NCI-H526 (cell line): ENCODE results near the gene CYTH2.
"Not testable (repeated sequence)": the region's sequence is repeated elsewhere in the genome, so short reads cannot be mapped to it uniquely, and the experiment has no call there.

Experiments used
- DNase-seq, 2 experiments: peaks; one replicate each; lab custom pipeline; 2025; lab: John Stamatoyannopoulos, UW

Gene CYTH2

DNA sequence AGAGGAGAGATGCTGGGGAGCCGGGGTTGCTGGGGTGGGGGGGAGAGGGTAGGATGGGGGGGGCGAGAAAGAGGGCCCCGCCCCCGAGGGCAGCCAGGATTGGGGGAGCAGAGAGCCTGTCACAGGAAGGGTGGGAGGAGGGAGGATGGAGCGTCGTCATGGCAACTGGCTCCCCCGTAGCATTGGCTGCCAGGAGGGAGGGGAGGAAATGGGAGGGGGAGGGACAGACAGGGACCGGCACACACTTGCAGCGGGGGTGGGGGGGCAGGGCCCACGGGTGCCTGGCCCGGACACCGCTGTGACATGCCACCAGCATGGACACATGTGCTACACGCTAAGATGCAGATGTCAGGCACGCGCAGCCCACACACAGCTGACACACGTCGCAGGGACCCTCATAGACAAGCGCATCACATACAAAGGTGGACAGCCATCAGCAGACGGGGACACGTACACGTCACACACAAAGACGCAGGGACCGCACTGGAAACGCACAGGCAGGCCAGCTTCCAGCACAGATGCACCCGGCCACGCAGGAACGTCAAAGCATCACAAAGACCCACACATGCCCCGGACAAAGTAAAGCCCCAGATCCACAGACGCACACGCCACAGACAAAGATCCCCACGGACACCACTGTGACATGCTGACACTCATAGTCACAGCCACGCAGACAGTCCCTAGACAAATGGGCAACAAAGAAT is 42.8 kb downstream of the CYTH2 start, which contains the start of gene LMTK3:
Gene LMTK3, minus strand, starts transcription at position 36 of the 704 bp plus-strand sequence. CDS start 259 bp downstream, outside the sequence.
- peak in 1 of 2 experiments; percentile 31 for DNase-seq

GRCh38 chr19:48512504-48513288 is 43.5 kb downstream of the CYTH2 start:
- no peak for DNase-seq

DNA sequence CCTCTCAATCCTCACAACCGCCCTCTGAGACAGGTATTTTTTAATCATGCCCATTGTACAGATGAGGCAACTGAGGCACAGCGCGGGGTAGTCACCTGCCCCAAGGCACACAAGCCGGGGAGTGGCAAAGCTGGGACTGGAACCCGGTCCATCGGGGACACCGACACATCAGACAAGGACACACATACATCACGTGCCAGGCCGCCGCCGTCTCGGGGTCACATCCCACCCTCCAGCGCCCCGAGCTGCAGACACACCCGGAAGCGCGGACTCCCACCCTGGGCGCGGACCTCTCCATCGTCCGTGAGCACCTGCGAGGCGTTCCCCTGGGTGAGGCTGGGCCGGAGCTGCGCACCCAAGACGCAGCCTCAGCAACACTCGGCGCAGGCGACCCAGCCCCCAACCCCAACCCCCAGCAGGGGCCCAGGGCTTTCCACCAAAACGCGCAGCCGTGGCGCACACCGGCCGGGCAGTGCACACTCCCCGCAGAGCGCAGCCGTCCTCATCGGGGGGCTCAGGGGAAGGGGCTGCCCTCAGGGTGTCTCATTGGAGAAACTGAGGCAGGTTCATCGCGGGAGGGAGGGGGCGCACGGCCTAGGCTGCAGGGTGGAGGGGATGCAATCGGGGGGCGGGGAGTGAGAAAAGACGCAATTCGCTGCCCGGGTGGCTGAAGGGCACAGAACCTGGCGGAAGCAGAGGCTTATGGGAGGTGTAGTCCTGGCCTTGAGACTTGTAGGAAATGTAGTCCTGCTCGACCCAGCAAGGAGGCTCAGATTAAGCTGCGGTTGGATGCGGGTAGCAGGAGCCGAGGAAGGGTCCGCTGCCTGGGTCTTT is 44.3 kb downstream of the CYTH2 start:
- DNase-seq, result peak; percentile 62 to 83

DNA sequence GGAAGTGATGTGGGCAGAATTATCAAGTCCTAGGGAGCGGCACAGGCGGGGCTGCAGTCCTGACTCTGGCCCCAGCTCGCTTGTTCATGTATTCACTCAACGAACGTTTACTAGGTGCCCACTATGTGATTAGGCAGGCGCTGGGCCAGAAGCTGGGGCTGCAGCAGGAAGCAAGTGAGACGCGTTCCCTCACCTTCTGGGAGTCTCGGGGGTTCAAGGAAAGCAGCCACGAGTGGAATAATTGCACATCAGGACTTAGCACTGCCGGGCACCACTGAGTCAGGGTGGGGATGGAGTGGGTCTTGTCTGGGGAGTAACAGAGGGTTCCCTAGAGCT is 44.9 kb downstream of the CYTH2 start:
- no peak for DNase-seq

- DNase-seq, result no peak
These were observed 47.4 kb downstream of the CYTH2 start for GRCh38 chr19:48516536-48516935.

GRCh38 chr19:48518207-48518606 is 49.0 kb downstream of the CYTH2 start:
- no peak for DNase-seq

- DNase-seq, result not testable (repeated sequence)
These were observed 50.3 kb downstream of the CYTH2 start for GRCh38 chr19:48519426-48519825.

- DNase-seq, result no peak
These were observed 51.0 kb downstream of the CYTH2 start for GRCh38 chr19:48520134-48520533.

GRCh38 chr19:48524221-48524620 is 55.1 kb downstream of the CYTH2 start:
- DNase-seq, result no peak

DNA sequence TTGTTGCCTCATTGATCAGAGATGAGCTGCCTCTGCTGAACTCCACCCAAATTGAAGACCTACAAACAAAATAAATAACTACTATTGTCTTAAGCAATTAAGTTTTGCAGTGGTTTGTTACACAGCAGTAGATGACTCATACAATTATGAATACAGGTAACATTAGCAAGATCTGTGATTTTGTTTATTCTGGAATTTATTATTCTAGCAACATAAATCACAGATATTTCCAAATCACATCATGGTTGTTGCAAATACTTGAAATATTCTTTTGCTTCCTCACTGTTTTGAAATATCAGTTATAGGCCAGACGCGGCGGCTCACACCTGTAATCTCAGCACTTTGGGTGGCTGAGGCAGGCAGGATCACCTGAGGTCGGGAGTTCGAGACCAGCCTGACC is 55.6 kb downstream of the CYTH2 start:
- no peak for DNase-seq

GRCh38 chr19:48529156-48529555 is 60.0 kb downstream of the CYTH2 start:
- no peak for DNase-seq

DNA sequence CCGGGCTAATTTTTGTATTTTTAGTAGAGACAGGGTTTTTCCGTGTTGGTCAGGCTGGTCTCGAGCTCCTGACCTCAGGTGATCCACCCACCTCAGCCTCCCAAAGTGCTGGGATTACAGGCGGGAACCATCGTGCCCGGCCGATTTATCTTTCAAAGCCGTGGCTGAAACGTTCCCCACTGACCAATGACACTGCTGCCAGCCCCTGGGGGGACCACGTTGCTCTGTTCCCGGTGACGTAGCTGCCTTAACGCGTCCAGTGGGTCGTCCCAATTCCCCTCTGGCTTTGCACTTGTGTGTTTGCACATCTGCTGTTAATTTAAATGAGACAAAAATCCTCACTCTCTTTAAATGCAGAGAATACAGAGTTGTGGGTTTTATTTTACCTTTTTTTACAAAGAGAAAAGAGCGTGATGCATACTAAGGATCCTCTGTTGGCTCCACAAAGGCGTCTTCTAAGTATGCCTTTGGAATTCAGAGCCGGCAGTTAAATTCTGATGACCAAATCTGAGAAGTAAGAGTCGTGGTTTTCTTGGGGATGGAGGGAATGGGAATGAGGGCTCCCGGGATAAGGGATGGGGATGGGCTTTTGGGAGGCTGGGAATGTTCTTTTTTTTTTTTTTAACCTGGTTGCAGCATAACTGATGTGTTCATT is 61.0 kb downstream of the CYTH2 start:
- no peak for DNase-seq

DNA sequence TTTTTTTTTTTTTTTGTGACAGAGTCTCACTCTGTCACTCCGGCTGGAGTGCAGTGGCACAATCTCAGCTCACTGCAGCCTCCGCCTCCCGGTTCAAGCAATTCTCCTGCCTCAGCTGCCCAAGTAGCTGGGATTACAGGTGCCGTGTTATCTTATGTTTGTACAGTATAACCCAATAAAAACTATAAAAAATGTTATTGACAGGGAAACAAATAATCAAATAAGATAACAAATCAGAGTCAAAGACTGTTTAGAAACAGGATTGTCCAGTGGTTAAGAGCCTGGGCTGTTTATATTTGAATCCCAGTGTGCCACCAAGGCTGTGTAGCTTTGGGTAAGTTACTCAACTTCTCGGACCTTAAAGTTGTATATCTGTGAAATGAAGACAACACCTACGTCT is 61.6 kb downstream of the CYTH2 start:
- no peak for DNase-seq
